HG03066 (cell line): Measurements from ENCODE around the gene CMC4.

Experiments
- ATAC-seq: cut with Tn5 transposase; IDR thresholded peaks from one replicate; pipeline ENCODE4 v1.9.1; 2021; ENCODE audit warnings: low read depth; ENCODE audit not compliant: unreplicated experiment

The CMC4 gene

GRCh38 chrX:155070975-155071693 lies at the start of gene CMC4, which contains the start of the genes BRCC3 and MTCP1:
CMC4 (minus strand) TSS chrX:155071136; CDS start chrX:155064023, 7,113 bp downstream.
BRCC3 (plus strand) TSS chrX:155071508; CDS start chrX:155071528, 20 bp downstream.
MTCP1 (minus strand) TSS chrX:155071136; CDS start chrX:155066010, 5,126 bp downstream.
- peak; percentile 84 for ATAC-seq

- no peak for ATAC-seq
Measured at GRCh38 chrX:155115174-155115819, 44.4 kb upstream of the CMC4 start.

- ATAC-seq, result no peak
Measured at GRCh38 chrX:155113097-155113496, 42.2 kb upstream of the CMC4 start.

GRCh38 chrX:155112171-155112570 lies 41.2 kb upstream of the CMC4 start:
- no peak for ATAC-seq

GRCh38 chrX:155108427-155108826 lies 37.5 kb upstream of the CMC4 start:
- no peak for ATAC-seq

- ATAC-seq, result no peak
Measured at GRCh38 chrX:155105919-155106318, 35.0 kb upstream of the CMC4 start.

- ATAC-seq, result no peak
Measured at GRCh38 chrX:155094468-155095061, 23.6 kb upstream of the CMC4 start.

GRCh38 chrX:155086961-155087735 lies 16.2 kb upstream of the CMC4 start:
- no peak for ATAC-seq

GRCh38 chrX:155086202-155086840 lies 15.4 kb upstream of the CMC4 start:
- no peak for ATAC-seq

- peak; percentile 25 for ATAC-seq
Measured at GRCh38 chrX:155071694-155072280, 851 bp upstream of the CMC4 start.

- ATAC-seq, result peak; percentile 28
Measured at GRCh38 chrX:155070663-155070974, 317 bp downstream of the CMC4 start.

- no peak for ATAC-seq
Measured at GRCh38 chrX:155070038-155070437, 898 bp downstream of the CMC4 start.

GRCh38 chrX:155069414-155069813 lies 1.5 kb downstream of the CMC4 start:
- no peak for ATAC-seq

GRCh38 chrX:155068165-155068564 lies 2.8 kb downstream of the CMC4 start:
- ATAC-seq, result no peak

GRCh38 chrX:155065035-155065734 lies 5.8 kb downstream of the CMC4 start:
- ATAC-seq, result no peak

- ATAC-seq, result no peak
Measured at GRCh38 chrX:155061760-155062159, 9.2 kb downstream of the CMC4 start.

GRCh38 chrX:155056877-155057792 lies 13.8 kb downstream of the CMC4 start:
- peak; percentile 76 for ATAC-seq

GRCh38 chrX:155056471-155056870 lies 14.5 kb downstream of the CMC4 start:
- ATAC-seq, result no peak
